IPS DF 19.7 (cell line): ENCODE measurements around the gene LRRFIP1.

Experiments
- DNase-seq: peaks from one replicate; pipeline ENCODE4 v3.0.0-alpha.2; 2013; ENCODE audit warnings: low read depth, low spot score

Gene LRRFIP1

DNA sequence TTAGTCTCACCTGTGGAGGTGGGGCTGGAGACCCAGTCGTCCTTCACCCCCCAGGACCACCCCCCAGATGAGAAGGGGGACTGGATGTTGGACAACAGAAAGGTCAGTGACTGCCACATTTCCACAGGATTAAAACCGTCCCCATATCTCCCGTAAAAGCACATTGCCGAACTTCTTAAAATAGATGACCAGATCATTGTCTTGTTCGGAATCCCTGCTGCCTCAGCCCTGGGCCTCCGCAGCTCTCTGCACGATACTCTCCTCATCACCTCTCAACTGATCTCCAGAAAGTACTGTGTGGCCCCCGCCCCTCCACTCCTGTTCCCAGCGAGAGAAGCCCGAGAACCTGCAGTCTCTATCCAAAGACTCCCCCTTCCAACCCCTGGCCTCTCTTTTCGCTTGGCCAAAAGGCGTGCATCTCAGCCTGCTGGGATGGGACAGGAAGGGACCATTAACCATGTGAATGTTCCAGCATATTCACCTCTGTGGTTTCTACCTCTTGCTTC, 13.2 kb downstream of the LRRFIP1 start:
- no peak for DNase-seq

DNA sequence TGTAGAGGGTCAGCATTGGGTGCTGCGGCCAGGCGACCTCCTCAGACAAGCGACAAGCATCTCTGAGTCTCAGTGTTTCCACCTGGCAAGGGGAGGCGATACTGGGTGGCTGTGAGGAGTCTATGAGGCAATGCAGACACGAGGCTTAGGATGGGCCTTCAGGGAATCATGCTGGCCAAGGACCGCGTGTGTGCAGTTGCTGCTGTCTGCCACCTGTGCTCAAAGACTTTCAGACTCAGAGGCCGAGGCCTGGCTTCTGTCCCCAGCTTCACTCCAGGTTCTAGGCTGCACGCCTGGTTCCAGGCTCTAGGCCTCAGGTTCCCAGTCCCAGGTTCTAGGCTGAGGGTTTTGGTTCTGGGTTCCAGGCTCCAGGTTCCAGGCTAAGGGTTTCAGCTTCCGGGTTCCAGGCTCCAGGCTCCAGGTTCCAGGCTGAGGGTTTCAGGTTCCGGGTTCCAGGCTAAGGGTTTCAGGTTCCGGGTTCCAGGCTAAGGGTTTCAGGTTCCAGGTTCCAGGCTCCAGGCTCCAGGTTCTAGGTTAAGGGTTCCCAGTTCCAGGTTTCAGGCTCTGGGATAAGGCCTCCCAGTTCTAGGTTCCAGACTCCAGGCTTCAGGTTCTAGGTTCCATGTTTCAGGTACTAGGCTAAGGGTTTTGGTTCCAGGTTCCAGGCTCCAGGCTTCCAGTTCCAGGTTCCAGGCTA, 14.8 kb downstream of the LRRFIP1 start:
- DNase-seq, result no peak

- DNase-seq, result no peak
Observed at GRCh38 chr2:237643066-237643465, 15.7 kb downstream of the LRRFIP1 start.

DNA sequence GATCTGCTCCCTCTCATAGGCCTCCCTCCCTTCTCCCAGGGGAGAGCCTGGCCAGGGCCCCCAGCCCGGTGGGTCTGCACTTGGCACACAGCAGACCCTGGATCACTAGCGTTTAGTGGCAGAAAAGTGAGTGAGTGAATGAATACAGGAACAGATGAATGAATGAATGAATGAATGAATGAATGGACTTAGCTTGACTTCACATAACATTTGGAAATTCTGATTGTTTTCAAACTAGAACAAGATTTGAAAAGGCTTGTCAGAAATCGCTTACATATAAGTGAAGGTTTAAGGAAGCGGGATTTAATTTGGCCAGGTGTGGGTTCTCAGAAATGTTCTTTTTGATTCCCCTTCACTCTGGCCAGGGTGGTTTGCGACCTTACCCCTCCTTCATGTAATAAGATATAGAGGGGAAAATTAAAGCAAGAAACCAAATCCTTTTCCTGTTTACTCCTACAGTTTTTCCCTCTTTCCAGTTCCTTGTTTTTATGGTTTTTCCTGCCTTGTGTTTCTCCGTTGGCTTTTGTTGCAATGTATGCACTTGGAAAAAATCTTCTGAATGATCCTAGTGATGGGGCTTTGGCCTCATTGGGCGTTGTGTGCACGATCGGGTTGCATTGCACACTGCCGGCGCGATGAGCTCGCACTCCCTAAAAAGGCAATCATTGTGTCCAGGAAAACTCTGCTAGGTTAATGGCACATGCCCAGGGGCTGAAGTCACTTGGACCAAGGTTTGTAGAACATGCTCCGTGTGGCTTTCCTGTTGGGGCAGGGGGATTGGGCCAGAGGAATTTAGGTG, 16.4 kb downstream of the LRRFIP1 start:
- no peak for DNase-seq

DNA sequence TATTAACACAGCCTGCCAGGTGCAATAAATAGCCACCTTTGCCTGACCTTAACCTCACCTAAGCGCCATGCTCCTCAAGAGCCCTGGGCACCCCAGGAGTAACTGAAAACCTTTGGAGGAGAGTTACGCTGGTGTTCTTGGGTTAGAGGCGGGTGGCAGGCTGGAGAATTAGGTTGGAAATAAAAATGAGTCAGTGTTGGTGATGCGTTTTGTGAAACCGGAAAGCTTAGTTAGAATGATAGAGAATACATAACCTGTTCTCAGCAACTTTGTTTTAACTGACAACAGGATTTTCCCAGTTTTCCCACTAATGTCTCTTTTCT, 17.0 kb downstream of the LRRFIP1 start:
- no peak for DNase-seq

DNA sequence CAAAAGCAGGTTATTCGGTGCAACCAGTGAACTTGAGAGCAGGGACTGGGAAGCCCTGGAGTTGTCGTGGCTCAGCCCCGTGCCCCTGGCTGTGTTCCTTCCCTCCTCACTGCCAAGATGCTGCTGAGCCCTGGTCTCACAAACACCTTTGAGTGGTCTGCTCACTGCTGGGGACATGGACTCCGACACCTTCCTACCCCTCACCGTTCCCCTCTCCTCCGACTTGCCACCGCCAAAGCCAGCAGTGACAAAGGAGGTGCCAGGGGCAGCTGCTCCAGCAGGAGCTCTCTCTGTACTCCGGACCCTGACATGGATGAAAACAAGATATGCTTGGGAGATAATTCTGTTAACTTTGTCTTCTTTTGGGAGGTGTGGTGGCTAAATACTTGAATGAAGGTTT, 17.9 kb downstream of the LRRFIP1 start:
- DNase-seq, result no peak

- no peak for DNase-seq
Observed at GRCh38 chr2:237647176-237648015, 20.0 kb downstream of the LRRFIP1 start.

DNA sequence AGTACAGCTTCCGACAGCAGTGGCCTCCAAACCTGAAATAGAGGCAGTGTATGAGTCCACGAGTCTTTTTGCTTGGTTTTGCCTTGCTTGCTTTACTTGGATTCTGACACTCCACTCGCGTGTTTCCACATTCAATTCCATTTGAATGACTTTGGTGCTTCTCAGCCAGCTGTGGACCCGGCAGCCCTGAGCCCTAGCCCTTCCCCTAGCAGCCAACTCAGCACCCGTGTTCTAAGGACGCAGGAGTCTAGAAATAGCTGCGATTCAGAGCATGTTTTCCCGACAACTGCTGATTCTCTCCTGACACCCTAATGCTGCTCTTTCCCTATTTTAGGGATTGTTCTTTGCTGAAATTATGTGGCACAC, 20.6 kb downstream of the LRRFIP1 start:
- no peak for DNase-seq

- DNase-seq, result no peak
Observed at GRCh38 chr2:237649541-237650454, 22.4 kb downstream of the LRRFIP1 start.

- no peak for DNase-seq
Observed at GRCh38 chr2:237650455-237650850, 23.1 kb downstream of the LRRFIP1 start.

DNA sequence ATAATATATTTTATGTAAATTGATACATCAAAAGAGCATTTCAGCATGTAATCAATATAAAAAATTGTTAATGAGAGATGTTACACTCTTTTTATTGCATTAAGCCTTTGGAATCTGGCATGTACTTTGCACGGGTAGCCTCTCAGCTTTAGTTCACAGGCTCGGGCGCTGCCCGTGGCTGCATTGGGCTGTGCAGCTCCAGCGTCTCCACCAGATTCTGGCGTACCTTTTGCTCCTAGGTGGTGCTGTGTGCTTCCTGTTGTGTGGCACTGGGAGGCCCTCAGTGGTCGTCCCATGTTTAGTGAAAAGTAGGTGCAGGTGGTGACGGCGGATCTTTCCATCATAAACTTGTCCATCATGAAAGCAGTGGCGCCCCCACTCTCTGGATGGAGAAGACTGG, 24.4 kb downstream of the LRRFIP1 start:
- no peak for DNase-seq

DNA sequence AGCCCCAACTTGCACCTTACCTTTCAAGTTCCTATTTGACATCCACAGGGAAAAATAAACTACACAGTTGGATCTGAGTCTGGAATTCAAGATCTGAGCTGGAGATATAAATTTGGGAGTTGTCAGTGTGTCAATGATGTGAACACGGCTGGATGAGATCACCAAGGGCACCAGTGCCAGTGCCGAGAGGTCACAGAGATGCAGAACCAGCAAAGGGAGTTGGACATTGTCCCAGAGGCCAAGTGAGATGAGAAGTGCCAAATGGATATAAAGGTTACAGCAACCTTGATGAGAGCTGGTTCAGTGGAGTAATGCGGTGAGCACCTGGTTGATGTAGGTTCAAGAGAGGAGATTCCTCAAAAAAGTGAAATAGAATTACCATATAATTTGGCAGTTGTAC, 24.8 kb downstream of the LRRFIP1 start:
- no peak for DNase-seq

GRCh38 chr2:237652854-237653253, 25.5 kb downstream of the LRRFIP1 start:
- DNase-seq, result no peak

GRCh38 chr2:237653776-237654558, 26.6 kb downstream of the LRRFIP1 start:
- no peak for DNase-seq

GRCh38 chr2:237657063-237657462, 29.7 kb downstream of the LRRFIP1 start:
- no peak for DNase-seq

DNA sequence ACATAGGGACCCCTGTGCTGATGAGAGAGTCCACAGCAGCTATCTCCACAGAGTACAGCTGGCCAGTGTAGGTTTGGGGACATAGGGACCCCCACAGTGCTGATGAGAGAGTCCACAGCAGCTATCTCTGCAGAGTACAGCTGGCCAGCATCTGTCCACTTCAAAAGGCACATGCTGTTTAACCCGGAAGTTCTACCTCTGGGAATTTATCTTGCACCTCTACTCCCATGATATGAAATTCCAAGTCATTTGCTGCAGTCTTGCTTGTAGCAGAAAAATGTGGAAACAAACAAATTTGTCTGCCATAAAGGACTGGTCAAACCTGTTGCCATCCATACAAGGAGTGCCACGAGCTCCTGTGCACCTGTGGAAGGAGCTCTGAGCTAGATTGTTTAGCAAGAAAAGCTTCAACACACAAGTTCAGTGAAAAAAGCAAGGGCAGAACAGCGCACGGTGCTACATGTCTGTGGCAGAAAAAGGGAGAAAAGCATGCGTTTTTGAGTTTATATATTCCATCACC, 33.1 kb downstream of the LRRFIP1 start:
- no peak for DNase-seq

DNA sequence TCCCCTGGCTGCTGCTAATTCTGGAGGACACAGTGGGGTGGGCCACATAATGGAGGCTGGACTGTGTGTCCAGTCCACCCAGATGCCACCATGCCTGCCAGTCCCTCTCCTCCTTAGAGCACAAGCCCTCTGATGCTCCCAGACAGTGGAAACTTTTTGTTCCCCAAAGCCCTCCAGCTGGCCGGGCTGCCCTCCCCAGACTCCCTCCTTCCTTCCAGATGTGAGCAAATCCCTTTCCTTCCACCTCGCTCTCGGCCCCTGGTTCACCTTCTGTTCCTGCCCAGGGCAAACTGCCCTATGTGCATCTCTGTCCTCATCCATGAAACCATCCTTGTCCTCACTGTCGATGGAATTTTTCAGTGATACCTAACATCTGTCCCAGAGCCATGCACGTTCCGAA, 33.9 kb downstream of the LRRFIP1 start:
- DNase-seq, result no peak

DNA sequence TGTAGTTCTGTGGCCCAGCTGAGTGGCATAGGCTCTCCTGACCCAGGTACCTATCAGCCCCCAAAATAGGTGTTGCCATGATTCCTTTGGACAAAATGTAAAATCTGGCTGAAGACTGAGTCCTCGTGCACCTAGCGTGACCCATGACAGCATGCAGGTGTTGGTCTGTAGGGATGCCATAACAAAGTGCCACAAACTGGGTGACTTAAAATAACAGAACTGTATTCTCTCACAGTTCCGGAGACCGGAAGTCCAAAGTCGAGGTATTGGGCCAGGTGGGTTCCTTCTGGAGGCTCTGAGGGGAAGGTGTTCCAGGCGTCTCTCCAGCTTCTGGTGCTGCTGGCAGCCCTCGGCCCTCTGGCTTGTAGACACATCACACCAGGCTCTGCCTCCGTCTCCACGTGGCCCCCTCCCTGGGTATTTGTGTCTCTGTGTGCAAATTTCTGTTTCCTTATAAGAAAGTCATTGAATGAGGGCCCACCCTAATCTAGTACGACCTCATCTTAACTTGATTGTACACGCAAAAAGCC, 34.5 kb downstream of the LRRFIP1 start:
- no peak for DNase-seq

DNA sequence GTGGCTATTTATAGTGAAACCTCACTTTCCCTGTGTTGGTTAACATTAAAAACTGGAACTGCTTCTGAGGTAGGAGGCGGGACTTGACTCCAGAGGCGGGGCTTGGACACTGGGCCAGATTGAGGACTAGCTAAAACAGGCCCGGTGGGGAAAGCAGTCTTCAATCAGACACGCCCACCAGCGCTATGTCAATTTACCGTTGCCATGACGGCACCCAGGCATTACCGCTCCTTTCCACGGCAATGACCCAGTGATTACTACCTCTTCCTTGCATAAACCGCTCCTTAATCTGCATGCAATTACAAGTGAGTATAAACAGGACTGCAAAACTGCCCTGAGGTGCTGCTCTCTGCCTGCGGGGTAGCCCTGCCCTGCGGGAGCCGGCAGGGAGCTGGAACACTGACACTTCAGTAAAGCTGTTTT, 35.3 kb downstream of the LRRFIP1 start:
- DNase-seq, result peak; percentile 72

DNA sequence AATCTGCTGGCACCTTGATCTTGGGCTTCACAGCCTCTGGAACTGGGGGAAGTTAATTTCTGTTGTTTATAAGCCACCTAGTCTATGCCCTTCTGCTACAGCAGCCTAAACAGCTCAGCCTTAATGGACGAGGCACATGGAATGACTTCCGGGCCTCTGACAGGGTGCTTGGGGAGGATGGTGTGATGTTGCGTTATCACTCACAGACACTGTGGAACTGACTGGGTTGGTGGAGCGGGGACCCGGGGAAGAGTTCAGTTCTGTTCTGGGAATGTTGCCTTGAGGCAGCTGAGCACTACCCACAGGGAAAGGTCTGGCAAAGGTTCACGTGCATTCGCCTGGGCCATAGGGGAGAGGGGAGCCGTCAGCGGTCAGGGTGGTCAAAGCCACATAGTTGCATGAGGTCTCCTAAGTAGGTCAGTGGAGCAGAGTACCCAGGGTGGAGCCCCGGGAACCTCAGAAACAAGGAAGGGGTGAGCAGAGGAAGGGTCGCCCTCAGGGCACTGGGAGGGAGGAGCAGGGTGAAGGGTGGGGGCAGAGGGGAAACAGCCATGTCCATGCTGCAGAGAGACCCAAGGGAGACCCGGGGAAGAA, 36.2 kb downstream of the LRRFIP1 start:
- DNase-seq, result no peak
